Measurements from ENCODE around the gene NIFK.
A peak's percentile ranks its signal among the peaks of the same experiment; 100 is the strongest.

The NIFK gene

DNA sequence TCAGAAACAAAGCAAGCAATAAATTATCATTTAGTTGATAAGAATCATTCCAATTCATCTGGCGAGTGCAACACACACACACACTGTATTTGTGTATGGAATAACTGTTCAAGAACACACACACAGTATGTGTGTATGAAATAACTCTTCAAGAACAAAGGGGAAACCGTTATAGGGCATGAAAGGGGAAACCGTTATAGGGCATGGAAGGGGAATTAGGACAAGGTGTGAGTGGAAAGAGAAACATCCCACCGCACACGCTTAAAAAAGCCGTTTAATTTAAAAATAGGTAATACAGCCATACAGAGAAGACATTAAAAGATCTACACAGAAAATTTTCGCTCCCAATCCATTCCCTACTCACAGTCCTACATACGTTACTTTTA lies 18.2 kb upstream of the NIFK start:
- no peak overlapping the region for H3K4me3 ChIP-seq (IDR thresholded peaks at IDR 0.05; ENCODE audit: insufficient read depth, low read depth, low read length)
- no peaks in the 10 kb centered on the region for H4K20me1 ChIP-seq (ENCODE audit: insufficient read depth)
- TF ChIP-seq, protein P1, sequence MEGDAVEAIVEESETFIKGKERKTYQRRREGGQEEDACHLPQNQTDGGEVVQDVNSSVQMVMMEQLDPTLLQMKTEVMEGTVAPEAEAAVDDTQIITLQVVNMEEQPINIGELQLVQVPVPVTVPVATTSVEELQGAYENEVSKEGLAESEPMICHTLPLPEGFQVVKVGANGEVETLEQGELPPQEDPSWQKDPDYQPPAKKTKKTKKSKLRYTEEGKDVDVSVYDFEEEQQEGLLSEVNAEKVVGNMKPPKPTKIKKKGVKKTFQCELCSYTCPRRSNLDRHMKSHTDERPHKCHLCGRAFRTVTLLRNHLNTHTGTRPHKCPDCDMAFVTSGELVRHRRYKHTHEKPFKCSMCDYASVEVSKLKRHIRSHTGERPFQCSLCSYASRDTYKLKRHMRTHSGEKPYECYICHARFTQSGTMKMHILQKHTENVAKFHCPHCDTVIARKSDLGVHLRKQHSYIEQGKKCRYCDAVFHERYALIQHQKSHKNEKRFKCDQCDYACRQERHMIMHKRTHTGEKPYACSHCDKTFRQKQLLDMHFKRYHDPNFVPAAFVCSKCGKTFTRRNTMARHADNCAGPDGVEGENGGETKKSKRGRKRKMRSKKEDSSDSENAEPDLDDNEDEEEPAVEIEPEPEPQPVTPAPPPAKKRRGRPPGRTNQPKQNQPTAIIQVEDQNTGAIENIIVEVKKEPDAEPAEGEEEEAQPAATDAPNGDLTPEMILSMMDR (conservative IDR thresholded peaks at IDR 0.05; ENCODE audit: low read depth, low read length): no peak
- H3K79me2 ChIP-seq (ENCODE audit: insufficient read depth, low read depth): peaks cover 26% of the 10 kb centered on the region
- H2AFZ ChIP-seq (ENCODE audit: low read depth): peak overlapping the region; percentile 34; the same call in 1 of the 2 replicates
- no peaks in the 10 kb centered on the region for H3K36me3 ChIP-seq (ENCODE audit: insufficient read depth)
- peak overlapping the region; percentile 49 for H3K4me2 ChIP-seq
- H3K4me1 ChIP-seq (ENCODE audit: low read depth, poor library complexity, severe bottlenecking): peaks cover 10% of the 10 kb centered on the region
- H3K9ac ChIP-seq: peak overlapping the region; percentile 73; the same call in 1 of the 2 replicates
- H3K27ac ChIP-seq: no peak overlapping the region; the same call in 1 of the 2 replicates
- H3K27me3 ChIP-seq (ENCODE audit: insufficient read depth, low read depth): no peaks in the 10 kb centered on the region

DNA sequence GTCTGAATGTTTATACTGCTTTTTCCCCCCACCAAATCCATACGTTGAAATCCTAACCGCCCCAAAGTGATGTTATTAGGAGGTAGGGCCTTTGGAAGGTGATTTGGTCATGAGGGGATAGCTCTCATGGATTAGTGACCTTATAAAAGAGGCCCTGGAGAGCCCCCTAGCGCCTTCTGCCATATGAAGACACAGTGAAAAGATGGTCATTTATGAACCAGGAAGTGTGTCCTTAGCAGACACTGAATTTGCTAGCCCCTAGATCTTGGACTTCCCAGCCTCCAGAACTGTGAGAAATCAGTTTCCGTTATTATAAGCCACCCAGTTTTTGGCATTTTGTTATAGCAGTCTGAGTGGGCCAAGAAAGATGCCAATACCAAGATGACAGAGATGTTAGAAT lies 11.5 kb upstream of the NIFK start:
- H3K36me3 ChIP-seq (ENCODE audit: insufficient read depth): no peaks in the 10 kb centered on the region
- no peaks in the 10 kb centered on the region for H3K27me3 ChIP-seq (ENCODE audit: insufficient read depth, low read depth)
- H2AFZ ChIP-seq (ENCODE audit: low read depth): no peak overlapping the region
- no peaks in the 10 kb centered on the region for H3K79me2 ChIP-seq (ENCODE audit: insufficient read depth, low read depth)
- no peak overlapping the region for H3K27ac ChIP-seq
- no peak overlapping the region for H3K4me3 ChIP-seq (IDR thresholded peaks at IDR 0.05; ENCODE audit: insufficient read depth, low read depth, low read length)
- no peak overlapping the region for H3K4me2 ChIP-seq
- TF ChIP-seq, protein P1 (conservative IDR thresholded peaks at IDR 0.05; ENCODE audit: low read depth, low read length): no peak
- no peak overlapping the region for H3K9ac ChIP-seq
- no peaks in the 10 kb centered on the region for H4K20me1 ChIP-seq (ENCODE audit: insufficient read depth)
- no peaks in the 10 kb centered on the region for H3K4me1 ChIP-seq (ENCODE audit: low read depth, poor library complexity, severe bottlenecking)

DNA sequence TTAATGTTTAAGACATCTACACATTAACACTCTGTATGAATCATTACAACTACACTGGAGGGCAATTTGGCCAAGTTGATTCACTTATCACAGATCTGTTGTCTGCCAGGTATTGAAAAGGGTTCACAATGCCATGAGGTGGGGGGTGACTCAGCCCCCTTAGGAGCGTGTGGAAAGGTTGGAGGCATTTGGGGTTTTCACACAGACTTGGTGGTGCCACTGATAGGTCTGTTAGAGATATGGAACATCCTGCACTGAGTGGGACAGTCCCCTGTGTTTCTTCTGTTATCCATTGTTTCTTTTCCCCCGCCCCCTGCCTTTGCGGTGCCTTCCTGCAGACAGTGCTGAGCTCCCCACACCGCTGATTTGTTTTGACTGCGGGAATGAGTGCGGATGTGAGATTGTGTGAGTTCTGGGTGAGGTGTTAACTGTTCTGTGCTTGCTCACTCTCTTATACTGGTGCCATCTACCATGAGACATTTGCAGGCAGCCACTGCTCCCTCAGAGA lies 9.4 kb upstream of the NIFK start:
- no peaks in the 10 kb centered on the region for H3K4me1 ChIP-seq (ENCODE audit: low read depth, poor library complexity, severe bottlenecking)
- no peaks in the 10 kb centered on the region for H3K79me2 ChIP-seq (ENCODE audit: insufficient read depth, low read depth)
- TF ChIP-seq, protein P1 (conservative IDR thresholded peaks at IDR 0.05; ENCODE audit: low read depth, low read length): no peak
- no peak overlapping the region for H3K4me2 ChIP-seq
- H2AFZ ChIP-seq (ENCODE audit: low read depth): no peak overlapping the region
- H3K4me3 ChIP-seq (IDR thresholded peaks at IDR 0.05; ENCODE audit: insufficient read depth, low read depth, low read length): no peak overlapping the region
- H4K20me1 ChIP-seq (ENCODE audit: insufficient read depth): no peaks in the 10 kb centered on the region
- H3K9ac ChIP-seq: no peak overlapping the region
- H3K36me3 ChIP-seq (ENCODE audit: insufficient read depth): no peaks in the 10 kb centered on the region
- H3K27ac ChIP-seq: no peak overlapping the region
- H3K27me3 ChIP-seq (ENCODE audit: insufficient read depth, low read depth): no peaks in the 10 kb centered on the region

DNA sequence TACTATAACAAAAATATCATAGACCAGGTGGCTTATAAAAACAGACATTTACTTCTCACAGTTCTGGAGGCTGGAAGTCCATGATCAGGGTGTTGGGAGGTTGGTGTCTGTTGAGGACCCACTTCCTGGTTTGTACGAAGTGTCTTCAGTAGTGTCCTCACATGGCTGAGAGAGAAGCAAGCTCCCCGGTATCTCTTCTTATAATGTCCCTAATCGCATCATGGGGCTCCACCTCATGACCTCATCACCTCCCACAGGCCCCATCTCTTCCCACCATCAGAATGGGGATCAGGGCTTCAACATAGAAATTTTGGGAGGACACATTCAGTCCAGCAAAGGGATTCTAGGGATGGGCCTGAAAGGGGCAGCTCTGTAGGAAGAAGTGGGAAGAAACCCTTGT lies 4.8 kb upstream of the NIFK start:
- TF ChIP-seq, protein P1 (conservative IDR thresholded peaks at IDR 0.05; ENCODE audit: low read depth, low read length): no peak
- Histone ChIP-seq H2AFZ (ENCODE audit: low read depth) (no peak overlapping the region), H3K4me1 (ENCODE audit: low read depth, poor library complexity, severe bottlenecking) (no peaks in the 10 kb centered on the region), H4K20me1 (ENCODE audit: insufficient read depth) (no peaks in the 10 kb centered on the region), H3K79me2 (ENCODE audit: insufficient read depth, low read depth) (peaks cover 2% of the 10 kb centered on the region; the same call in 1 of the 2 replicates), H3K27ac (no peak overlapping the region), H3K27me3 (ENCODE audit: insufficient read depth, low read depth) (no peaks in the 10 kb centered on the region), H3K9ac (no peak overlapping the region), H3K4me2 (no peak overlapping the region), H3K36me3 (ENCODE audit: insufficient read depth) (no peaks in the 10 kb centered on the region), H3K4me3 (IDR thresholded peaks at IDR 0.05; ENCODE audit: insufficient read depth, low read depth, low read length) (no peak overlapping the region)

Measured in KMS-11 (cell line).